NB4 (cell line): ENCODE results near the gene ACVR1.

Experiments used
- CTCF ChIP-seq: IDR thresholded peaks from one replicate; pipeline ENCODE4 v1.5.1; 2012; ENCODE audit warnings: low read depth, low read length
- MYC ChIP-seq: IDR thresholded peaks from 2 replicates; pipeline ENCODE4 v1.6.1; 2011; ENCODE audit warnings: low read depth, low read length
- POLR2A ChIP-seq: IDR thresholded peaks from 2 replicates; pipeline ENCODE4 v1.6.1; 2011; ENCODE audit warnings: mild to moderate bottlenecking; ENCODE audit not compliant: insufficient read length; ENCODE audit errors: extremely low read depth

- no peak for TF ChIP-seq CTCF
- TF ChIP-seq MYC: no peak
- TF ChIP-seq POLR2A: no peak
These were observed 111.7 kb downstream of the ACVR1 start for GRCh38 chr2:157764386-157764785.
